HG03066 (cell line): ENCODE measurements around the gene TRAP1.
"Not testable (repeated sequence)": the region's sequence is repeated elsewhere in the genome, so short reads cannot be mapped to it uniquely, and the experiment has no call there.

Source experiments
- ATAC-seq: cut with Tn5 transposase; IDR thresholded peaks from one replicate; pipeline ENCODE4 v1.9.1; 2021; ENCODE audit warnings: low read depth; ENCODE audit not compliant: unreplicated experiment

The TRAP1 gene

DNA sequence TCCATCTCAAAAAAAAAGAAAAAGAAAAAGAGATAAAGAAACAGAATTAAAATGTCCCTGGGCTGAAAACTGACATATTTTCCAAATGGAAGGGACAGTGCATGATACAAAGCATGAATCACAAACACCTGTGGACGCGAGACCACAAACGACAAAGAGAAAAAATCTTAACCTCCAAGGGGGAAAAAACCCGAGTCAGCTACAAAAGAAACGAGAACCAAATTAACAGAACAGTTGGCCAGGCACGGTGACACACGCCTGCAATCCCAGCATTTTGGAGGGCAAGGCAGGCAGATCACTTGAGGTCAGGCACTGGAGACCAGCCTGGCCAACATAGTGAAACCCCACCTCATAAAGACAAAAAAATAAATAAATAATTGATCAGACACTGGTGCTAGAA is 1.9 kb downstream of the TRAP1 start:
- ATAC-seq = no peak

DNA sequence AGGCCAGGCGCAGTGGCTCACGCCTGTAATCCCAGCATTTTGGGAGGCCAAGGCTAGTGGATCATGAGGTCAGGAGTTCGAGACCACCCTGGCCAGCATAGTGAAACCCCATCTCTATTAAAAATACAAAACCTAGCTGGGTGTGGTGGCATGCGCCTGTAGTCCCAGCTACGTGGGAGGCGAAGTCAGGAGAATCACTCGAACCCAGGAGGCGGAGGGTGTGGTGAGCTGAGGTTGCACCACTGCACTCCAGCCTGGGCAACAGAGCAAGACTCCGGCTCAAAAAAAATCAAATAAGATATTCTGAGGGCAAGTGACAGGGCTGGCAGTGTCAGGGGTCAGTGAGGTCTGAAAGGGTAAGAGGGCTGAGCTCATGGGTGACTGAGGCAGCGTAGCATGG is 2.9 kb downstream of the TRAP1 start:
- not testable (repeated sequence) for ATAC-seq

DNA sequence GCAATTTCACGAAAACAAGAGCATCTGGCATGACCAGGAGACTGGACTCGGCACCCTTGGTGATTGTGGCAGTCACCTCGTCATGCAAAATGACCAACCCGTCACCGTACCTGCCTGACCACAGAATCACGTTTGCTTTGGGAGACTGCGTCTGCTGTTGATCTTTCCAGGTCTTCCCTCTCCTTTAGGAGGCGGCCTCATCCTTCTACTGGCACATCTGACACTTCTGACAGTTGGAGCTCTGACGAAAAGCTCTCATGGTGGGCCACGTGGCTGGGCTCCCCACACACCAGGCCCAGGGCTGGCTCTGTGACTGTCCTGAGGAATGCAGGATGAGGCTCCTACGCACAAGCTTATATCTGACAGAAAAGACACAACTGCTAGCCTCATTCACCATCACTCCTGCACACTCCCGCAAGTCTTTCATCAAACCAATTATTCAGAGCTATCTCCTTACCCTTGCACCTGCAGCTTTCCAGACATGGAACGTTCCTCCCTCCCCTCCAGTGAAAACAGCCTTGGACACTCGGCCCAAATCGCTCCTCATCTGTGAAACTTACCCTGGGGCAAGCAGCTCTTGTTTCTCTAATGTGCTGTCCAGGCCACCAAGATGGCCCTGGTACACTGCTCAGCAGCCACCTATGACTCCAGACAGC is 3.6 kb downstream of the TRAP1 start:
- no peak for ATAC-seq

DNA sequence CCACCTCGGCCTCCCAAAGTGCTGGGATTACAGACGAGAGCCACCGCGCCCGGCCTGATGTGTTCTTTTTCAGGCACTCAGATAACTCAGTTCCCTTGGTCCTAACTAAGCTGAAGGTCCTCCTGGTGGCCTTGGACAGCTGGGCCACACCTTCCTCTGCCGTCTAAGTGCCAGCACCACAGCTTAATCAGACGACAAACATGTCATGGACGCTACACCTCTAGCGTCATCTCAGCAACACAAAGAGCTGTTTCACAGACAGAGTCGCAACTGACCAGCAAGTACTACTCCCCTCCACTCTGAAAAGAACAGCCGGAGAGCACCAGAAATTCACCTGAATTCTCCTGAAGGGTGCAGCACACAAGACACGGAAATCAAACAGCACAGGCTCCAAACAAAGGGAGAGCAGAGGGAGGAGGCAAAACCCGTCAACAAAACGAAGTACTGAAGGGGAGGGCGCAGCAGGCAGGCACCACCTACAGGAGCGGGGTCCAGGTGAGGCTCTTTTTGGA is 4.4 kb downstream of the TRAP1 start:
- ATAC-seq = no peak

DNA sequence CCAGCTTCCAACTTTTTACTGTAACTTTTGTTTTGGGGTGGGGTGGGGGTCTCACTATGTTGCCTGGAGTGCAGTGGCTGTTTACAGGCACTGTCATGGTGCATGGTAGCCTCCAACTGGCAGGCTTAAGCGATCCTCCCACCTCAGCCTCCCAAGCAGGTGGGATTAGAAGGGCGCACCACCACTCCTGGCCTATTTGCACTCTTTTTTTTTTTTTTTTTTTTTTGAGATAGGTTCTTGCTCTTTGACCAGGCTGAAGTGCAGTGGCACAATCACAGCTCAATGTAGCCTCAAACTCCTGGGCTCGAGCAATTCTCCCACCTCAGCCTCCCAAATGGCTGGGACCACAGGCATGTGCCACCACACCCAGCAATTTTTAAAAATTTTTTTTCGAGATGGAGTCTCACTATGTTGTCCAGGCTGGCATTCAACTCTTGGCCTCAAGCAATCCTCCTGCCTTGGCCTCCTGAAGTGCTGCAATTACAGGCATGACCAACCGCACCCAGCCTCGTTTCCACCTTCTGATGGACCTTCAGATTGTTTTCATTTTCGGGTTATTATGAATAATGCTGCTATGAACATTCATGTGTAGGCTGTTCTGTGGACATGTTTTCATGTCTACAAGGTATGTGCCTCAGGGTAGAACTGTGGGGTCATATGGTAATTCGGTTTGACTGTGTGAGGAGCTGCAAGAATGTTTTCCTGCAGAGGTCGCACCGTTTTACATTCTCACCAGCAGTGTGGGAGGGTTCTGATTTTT is 10.9 kb downstream of the TRAP1 start:
- ATAC-seq = no peak

DNA sequence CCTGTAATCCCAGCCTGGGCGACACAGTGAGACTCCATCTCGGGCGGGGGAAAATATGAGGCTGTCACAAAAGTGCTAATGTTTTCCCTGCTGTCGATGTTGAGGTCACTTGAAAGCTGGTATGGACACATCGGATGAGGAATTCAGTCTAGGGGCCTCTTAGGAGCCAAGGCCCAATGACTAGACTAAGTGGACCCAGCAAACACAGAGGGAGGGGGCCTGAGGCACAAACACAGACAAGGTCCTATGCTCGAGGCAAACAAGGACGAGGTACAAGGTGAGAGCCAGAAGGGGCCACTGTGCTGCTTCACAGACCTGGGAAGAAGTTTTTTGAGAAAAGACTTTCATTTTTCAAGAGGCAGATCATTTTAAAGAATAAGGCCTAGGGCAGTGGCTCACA is 15.2 kb downstream of the TRAP1 start:
- no peak for ATAC-seq

DNA sequence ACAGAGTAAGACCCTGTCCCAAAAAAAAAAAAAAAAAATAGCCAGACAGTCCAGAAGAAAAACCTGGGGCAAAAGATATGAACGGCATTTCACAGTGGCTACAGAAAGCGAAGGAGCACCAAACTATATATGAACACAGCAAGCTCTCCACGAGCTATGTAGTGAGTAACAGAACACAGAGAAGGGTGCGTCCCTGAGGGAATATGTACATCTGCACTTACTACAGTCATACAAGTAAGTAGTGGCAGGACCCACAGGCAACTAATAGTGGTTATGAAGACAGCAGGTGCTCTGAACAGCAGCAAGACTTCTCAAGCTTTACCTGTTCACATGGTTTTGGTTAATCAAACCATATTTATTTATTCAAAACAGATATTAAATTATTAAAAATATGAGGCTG is 15.8 kb downstream of the TRAP1 start:
- ATAC-seq = no peak

DNA sequence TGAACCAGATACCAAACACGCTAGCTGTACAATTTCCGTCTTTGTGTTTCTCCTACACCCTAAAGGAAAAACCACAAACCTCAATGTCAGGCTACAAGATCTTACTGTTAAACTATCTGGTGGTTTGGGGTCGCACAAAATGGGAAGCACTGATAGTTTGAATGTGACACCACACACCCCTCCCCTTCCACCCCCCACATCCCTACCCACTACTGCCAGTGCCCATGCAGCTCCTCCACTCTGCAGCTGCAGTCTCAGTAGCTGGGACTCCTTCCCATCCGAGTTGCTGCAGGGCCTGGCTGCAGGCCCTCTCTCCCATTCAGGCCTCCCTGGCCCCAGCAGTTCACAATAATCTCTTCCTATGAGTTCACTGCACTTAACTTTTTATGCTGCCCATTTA is 18.4 kb downstream of the TRAP1 start:
- no peak for ATAC-seq

DNA sequence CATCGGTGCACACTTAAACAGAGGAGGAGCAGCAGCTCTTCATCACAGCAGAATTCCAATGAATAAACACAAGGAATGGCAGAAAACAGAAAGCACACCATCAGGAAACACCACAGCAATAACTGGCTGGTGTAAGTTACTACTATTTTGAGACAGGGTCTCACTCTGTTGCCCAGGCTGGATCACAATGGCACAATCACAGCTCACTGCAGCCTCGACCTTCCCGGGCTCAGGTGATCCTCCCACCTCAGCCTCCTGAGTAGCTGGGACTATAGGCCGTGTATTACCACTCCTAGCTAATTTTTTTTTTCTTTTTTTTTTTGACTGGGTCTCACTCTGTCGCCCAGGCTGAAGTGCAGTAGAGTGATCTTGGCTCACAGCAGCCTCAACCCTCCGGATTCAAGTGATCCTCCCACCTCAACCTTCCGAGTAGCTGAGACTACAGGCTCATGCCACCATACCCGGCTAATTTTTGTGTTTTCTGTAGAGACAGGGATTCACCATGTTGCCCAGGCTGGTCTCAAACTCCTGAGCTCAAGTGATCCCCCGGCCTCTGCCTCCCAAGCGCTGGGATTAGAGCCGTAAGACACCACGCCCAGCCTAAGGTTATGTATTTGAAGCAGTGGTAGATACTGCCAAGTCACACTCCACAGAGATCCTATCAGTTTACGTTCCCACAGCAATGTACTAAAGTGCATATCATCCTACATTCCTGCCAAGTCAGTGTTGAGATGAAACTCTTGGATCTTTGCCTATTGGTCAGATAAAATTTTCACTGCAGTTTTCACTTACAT is 20.7 kb downstream of the TRAP1 start:
- no peak for ATAC-seq

DNA sequence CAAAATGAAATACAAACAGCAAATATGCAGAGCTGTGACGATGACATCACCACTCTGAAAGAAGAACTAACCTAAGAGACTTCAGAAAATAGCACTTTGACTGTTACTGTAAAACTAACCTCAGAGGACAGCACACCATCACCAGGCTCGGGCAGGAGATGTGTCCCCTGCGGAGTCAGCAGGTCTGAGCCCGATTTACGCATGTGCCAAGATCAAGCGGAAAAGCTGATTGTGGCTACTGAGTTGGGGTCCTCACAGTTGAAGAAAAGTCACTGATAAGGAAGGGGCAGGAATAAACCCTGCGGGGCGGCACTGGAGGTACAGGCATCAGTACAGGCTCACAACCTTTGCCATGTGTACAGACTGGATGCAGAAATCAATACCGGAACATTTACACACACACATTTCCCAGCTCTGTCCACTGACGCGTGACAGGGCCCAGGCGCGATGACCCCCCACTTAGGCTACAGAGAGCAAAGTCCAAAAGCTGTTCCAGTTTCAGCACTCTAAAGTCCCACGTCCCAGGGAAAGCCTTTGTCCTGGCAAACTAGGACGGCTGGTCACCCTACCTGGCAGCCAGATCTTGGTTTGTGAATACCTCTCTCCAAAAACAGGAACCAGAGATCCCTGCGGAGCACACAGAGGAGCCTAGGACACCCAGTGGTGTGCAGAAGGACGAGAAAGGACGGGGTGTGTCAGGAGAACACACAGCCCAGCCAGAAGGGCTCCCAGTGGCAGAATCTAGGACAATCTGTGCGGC is 21.5 kb downstream of the TRAP1 start:
- no peak for ATAC-seq

DNA sequence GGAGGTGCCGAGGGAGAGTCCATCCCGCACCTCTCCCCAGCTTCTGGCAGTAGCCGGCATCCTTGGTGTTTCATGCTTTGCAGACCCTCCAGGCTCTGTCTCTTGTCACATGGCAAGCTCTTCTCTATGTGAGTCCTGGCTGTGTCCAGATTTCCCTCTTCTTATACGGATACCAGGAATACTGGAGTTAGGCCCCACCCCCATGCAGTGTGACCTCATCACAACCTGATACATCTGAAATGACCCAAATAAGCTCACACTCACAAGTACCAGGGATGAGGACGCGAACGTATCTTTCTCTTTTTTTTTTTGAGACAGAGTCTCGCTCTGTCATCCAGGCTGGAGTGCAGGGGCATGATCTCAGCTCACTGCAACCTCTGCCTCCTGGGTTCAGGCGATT is 23.3 kb downstream of the TRAP1 start:
- ATAC-seq = no peak

DNA sequence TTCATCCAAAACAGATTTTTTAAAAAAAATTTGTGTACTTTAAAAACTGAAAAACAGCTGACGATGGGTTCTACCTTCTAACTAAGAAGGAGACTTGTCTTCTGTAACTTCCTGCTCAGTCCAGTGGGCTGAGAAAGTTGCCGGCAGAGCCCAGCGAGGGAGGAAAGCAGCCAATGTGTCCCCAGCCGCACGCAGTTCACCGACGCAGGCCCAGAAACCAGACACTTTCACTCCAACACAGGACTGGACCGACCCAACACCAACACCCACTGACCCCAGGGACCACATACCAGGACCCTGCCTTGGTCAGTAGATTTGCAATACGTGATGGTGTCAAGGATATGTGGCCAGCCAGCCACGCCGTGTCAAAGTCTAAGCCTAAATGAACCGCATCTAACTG is 25.6 kb downstream of the TRAP1 start:
- ATAC-seq = no peak

DNA sequence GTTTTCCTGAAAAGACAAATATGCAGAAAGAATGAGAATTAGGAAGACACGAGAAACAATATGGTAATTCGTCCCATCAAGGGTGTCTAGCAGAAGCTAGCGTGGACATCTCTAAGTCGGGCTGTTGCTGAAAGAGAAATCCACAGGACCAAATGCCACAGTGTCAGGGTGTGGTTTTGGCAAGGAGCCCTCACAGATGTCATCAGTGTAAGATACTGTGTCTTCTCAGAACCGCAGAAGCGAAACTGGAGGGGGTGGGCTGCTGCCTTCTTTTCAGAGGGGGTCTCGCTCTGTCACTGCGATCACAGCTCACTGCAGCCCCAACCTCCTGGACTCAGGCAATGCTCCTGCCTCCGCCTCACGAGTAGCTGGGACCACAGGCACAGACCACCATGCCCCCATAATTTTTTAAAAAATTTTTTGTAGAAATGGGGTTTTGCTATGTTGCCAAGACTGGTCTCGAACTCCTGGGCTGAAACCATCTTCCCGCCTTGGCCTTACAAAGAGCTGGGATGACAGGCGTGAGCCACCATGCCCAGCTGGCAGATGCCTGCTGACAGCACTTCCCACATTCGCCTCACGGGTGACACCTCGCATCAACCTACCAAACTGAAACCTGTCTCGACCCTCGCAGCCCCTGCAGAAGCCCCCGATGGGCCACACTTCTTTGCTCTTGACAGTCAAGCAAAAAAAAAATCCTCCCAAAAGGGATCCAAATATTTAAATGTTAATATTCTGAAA is 26.2 kb downstream of the TRAP1 start:
- no peak for ATAC-seq

DNA sequence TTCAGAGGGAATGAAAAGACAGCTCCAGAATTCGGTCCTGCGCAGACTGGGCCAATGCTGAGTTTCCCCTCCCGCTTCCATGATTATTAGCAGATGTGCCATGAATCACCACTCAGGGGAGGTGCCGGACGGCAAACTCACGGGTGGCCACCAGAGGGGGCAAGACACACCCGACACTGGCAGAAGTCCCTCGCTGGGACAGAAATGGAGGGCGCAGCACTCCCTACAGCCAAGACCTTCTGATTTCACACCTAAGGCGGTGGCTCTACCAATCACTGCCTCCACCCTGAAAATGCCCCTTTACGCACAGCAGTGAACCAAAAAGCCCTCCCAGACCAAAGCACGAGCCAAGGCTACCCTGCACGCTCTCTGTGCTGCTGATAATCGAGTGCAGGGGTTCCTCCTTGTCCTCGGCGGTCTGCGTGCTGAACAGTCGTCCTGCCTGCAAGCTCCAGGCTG is 26.8 kb downstream of the TRAP1 start:
- ATAC-seq = no peak

DNA sequence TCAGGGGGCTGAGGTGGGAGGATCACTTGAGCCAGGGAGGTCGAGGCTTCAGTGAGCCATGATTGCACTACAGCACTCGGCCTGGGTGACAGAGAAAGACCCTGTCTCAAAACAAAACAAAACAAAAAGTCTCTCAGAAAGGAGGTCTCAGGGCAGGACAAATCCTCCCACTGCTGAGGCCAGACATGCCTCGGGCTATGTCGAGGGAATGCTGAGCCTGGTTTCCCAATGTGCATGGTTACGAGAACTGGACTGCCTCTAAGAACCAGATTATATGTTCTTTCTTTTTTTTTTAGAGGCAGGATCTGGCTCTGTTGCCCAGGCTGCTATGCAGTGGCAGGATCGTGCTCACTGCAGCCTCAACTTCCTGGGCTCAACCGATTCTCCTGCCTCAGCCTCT is 27.6 kb downstream of the TRAP1 start:
- ATAC-seq = no peak

DNA sequence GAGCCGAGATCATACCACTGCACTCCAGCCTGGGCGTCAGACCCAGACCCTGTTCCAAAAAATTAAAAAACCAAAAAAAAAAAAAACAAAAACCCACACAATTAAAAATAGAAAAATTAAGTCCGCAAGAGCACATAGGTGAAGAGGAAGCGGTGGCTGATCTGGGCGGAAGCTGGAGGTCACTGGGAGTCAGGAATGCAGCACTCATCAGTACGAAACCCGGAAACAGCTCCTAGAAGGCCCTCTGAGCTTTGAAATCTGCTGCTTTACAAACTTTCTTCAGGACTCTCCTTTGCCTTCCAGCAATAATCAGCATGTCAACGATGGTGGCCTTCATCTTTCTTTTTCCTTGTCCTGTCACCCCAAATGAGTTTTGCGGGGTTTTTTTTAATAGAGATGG is 29.5 kb downstream of the TRAP1 start:
- no peak for ATAC-seq

DNA sequence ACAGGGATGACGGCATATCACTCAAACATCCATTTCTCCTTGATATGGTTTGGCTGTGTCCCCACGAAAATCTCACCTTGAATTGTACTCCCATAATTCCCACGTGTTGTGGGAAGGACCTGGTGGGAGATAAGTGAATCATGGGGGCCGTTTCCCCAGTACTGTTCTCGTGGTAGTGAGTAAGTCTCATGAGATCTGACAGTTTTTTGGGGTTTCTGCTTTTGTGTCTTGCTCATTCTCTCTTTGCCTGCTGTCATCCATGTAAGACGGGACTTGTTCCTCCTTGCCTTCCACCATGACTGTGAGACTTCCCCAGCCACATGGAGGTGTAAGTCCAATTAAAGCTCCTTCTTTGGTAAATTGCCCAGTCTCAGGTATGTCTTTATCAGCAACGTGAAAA is 30.3 kb downstream of the TRAP1 start:
- ATAC-seq = no peak

DNA sequence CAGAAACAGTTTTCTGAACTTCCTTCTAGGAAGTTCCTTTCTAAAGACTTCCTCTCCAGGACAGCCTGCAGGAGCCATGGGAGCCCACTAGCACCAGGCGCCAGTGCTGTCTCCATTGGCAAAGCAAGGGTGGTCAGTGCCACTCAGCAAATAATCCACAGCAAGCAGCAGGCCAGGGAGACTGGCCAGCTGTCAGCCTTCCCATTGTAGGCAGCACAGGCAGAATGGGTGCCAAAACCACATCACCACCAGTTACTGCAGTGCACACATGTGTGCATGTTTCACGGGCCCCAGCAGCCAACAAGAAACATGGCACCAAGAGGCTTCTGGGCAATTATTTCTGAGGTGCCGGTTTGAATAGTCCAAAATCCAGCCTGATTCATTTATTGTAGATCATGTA is 36.1 kb downstream of the TRAP1 start:
- ATAC-seq = no peak

DNA sequence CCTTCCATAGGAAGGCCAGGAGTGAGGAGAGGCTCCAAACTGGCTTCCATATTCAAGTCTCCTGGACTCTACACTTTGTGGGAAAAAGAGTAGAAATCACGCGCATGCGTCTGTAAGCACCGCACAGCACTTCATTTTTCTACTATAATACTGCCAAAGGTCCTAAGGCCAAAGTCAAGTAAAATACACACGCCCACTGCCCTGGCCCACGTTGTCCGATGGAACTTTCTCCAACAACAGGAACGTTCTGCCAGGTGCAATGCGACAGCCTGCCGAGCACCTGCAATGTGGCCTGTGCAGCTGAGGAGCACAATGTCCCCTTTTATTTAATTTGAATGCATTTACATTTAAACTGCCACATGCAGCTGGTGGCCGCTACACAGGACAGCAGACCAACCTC is 39.3 kb downstream of the TRAP1 start:
- ATAC-seq = no peak

DNA sequence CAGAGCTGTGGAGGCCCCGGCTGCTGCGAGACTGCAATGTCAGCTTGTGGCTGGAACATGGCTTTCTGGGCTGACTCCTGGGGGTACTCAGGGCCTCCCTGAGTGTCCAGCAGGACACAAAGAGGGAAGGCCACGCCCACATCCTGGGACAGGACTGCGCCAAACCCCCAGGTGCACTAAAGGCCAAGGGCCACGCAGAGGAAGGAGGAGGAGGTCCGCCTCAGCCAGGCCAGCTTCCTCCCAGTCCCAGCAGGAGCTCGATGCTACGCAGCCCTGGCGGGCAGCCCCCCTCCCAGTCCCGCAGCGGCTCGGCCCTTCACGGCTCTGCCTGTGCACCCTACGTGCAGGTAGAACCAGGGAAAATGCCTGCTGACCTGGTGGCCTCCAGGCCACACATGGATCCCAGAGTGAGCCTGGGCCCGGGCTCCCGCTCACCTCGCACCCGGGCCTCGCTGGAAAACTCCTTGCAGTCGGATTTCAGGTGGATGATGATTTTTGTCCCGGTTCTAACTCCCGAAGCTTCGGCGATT is 41.7 kb downstream of the TRAP1 start:
- no peak for ATAC-seq
